GM23338 (cell line): Measurements from ENCODE around the gene ATG7.

ENCODE experiments used
- EZH2 ChIP-seq: fragments of 200-600 bp; sonication (generic); IDR thresholded peaks from one replicate; pipeline ENCODE4 v1.8.0; 2017; ENCODE audit warnings: antibody characterized with exemption, mild to moderate bottlenecking, low read depth; ENCODE audit not compliant: unreplicated experiment
- EZH2phosphoT487 ChIP-seq: fragments of 200-600 bp; sonication (generic); IDR thresholded peaks from one replicate; pipeline ENCODE4 v1.8.1; 2018; ENCODE audit warnings: antibody characterized with exemption; ENCODE audit not compliant: unreplicated experiment
- TF ChIP-seq, protein P1 (sequence below), 2 experiments: fragments of 200-600 bp in 1 of 2; sonication (generic) in 1 of 2; conservative IDR thresholded peaks; 2 replicates each; pipeline versions ENCODE4 v1.5.1 to v1.6.1; 2016 to 2017; ENCODE audit warnings: antibody characterized with exemption in 2 of 2, low read depth in 2 of 2, mild to moderate bottlenecking in 2 of 2, moderate library complexity in 1 of 2
- TF ChIP-seq, protein P2 (sequence below): IDR thresholded peaks from 2 replicates; pipeline ENCODE4 v1.6.1; 2016; ENCODE audit warnings: antibody characterized with exemption
- TF ChIP-seq, protein P3 (sequence below): IDR thresholded peaks from one replicate; pipeline ENCODE4 v1.6.1; 2018; ENCODE audit warnings: antibody characterized with exemption; ENCODE audit not compliant: unreplicated experiment

DNA sequence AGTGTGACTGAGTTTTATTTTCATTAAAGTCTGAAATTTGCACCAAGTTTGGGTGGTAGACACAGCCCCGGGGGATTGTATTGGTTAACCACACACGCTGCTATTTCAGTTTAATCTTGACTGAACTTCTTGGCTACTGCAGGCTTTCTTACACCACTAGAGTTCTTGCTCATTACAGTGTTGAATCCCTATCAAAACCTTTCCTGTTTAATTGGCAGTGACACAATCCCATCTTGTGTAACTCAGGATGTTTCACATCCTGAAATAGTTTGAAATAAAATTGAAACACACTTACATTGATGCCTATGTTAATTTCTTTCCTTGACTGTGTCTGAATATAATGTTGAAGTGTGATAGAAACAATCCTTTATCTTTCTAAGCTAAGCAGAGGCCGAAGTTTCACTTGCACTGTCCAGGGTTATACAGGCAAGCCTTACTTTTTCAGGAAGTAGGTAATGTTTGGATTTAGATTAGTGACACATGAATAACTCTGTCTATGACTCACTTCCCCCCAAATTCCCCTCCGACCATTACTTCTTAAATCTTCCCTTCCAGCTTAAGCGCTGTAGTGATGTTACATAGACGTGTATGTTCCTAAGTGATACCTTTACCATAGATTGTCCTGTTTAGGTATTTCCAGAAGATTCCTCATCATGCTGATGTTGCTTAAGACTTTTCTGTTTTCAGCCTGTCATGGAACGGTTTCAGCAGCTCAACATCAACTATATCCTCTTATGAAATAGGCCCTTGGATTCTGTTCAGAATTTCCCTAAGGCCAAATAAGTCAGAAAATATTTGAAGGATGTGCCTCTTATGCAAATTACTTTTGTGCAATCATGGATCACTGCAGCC is 16.8 kb downstream of the ATG7 start:
- TF ChIP-seq, protein P1, sequence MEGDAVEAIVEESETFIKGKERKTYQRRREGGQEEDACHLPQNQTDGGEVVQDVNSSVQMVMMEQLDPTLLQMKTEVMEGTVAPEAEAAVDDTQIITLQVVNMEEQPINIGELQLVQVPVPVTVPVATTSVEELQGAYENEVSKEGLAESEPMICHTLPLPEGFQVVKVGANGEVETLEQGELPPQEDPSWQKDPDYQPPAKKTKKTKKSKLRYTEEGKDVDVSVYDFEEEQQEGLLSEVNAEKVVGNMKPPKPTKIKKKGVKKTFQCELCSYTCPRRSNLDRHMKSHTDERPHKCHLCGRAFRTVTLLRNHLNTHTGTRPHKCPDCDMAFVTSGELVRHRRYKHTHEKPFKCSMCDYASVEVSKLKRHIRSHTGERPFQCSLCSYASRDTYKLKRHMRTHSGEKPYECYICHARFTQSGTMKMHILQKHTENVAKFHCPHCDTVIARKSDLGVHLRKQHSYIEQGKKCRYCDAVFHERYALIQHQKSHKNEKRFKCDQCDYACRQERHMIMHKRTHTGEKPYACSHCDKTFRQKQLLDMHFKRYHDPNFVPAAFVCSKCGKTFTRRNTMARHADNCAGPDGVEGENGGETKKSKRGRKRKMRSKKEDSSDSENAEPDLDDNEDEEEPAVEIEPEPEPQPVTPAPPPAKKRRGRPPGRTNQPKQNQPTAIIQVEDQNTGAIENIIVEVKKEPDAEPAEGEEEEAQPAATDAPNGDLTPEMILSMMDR (conservative IDR thresholded peaks at IDR 0.05; ENCODE audit: low read depth in 2 of 2) = no peak
- no peak for TF ChIP-seq EZH2
- TF ChIP-seq, protein P2, sequence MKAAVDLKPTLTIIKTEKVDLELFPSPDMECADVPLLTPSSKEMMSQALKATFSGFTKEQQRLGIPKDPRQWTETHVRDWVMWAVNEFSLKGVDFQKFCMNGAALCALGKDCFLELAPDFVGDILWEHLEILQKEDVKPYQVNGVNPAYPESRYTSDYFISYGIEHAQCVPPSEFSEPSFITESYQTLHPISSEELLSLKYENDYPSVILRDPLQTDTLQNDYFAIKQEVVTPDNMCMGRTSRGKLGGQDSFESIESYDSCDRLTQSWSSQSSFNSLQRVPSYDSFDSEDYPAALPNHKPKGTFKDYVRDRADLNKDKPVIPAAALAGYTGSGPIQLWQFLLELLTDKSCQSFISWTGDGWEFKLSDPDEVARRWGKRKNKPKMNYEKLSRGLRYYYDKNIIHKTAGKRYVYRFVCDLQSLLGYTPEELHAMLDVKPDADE = no peak
- TF ChIP-seq EZH2phosphoT487 = no peak
- TF ChIP-seq, protein P3, sequence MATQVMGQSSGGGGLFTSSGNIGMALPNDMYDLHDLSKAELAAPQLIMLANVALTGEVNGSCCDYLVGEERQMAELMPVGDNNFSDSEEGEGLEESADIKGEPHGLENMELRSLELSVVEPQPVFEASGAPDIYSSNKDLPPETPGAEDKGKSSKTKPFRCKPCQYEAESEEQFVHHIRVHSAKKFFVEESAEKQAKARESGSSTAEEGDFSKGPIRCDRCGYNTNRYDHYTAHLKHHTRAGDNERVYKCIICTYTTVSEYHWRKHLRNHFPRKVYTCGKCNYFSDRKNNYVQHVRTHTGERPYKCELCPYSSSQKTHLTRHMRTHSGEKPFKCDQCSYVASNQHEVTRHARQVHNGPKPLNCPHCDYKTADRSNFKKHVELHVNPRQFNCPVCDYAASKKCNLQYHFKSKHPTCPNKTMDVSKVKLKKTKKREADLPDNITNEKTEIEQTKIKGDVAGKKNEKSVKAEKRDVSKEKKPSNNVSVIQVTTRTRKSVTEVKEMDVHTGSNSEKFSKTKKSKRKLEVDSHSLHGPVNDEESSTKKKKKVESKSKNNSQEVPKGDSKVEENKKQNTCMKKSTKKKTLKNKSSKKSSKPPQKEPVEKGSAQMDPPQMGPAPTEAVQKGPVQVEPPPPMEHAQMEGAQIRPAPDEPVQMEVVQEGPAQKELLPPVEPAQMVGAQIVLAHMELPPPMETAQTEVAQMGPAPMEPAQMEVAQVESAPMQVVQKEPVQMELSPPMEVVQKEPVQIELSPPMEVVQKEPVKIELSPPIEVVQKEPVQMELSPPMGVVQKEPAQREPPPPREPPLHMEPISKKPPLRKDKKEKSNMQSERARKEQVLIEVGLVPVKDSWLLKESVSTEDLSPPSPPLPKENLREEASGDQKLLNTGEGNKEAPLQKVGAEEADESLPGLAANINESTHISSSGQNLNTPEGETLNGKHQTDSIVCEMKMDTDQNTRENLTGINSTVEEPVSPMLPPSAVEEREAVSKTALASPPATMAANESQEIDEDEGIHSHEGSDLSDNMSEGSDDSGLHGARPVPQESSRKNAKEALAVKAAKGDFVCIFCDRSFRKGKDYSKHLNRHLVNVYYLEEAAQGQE = no peak
